SW 1271 (cell line): ENCODE results near the gene ADCY9.
"Not testable (repeated sequence)": the region's sequence is repeated elsewhere in the genome, so short reads cannot be mapped to it uniquely, and the experiment has no call there.

Experiments
- DNase-seq, 2 experiments: peaks; one replicate each; lab custom pipeline; 2025; lab: John Stamatoyannopoulos, UW

Gene ADCY9

DNA sequence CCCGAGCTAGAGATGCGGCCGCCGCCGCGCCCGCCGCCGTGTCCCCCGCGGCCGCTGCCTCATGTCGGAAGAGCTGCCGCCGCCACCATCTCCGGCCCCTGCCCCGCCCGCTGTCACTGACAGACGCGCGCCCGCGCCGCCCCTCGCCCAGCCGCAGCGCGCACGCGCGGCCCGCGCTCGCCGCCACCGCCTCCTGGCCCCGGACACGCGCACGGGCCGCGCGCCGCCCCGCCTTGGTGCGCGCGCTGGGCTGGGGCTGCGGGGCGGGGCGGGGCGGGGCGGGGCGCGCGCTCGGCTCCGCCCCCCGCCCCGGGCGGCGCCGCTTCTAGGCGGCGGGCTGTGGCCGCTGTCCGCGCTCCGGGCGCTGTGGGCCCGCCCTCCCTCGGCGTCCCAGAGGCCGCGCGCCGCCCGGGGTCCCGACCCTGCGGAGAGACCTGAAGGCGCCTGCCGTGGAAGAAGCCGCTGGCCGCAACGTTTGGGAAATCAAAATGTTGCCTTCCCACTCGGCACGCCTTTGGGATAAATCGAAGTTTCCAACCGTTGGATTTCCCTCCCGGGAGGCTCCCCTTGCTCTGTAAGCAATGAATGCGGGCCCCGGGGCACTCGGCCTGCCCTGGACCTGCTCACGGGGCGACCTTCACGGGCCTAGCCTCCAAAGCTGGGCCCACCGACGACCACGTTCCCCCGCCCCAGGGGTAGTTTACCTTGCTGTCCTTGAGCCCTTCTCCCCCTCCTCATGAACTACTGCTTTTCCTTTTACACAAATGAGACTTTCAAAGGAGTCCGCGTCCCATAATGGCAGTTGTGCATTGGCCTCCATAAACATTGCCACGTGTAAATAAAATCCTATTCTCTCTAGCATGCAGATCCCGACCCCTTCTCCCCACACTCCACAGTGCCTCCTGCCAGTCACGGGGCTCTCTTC lies at the start of gene ADCY9:
Gene ADCY9, minus strand, starts transcription at position 118 of the 925 bp plus-strand sequence. CDS start 1,000 bp downstream, outside the sequence.
- DNase-seq = peak in 1 of 2 experiments; percentile 21

DNA sequence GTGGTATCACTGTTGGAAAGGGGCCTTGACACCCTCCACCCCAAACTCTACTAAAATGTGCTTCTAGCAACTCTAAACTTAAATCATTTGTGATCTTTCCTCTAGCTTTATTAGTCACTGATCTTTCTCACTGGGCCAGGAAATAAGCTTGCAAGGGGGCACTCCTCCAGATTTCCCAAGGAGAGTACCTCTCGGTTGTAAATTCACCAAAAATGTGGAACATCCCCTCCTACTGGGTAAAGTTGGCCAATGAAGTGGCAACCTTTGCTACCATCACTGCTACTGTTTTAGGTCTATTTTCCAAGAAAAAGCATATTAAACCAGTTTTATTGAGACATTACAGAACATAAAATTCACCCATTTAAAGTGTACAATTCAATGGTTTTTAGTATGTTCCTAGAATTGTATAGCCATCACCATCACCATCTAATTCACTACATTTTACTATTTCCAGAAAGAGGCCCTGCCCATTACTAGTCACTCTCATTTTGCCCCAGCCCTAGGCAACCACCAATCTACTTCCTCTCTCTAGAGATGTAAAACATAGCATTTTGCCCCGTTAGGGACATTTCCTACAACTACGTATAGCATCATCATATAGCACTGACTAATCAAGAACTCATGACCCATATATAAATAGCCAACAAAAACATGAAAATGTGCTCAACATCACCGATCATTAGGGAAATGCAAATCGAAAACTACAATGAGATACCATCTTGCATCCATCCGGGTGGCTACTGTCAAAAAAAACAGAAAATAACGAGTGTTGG lies 44.6 kb upstream of the ADCY9 start:
- no peak for DNase-seq

DNA sequence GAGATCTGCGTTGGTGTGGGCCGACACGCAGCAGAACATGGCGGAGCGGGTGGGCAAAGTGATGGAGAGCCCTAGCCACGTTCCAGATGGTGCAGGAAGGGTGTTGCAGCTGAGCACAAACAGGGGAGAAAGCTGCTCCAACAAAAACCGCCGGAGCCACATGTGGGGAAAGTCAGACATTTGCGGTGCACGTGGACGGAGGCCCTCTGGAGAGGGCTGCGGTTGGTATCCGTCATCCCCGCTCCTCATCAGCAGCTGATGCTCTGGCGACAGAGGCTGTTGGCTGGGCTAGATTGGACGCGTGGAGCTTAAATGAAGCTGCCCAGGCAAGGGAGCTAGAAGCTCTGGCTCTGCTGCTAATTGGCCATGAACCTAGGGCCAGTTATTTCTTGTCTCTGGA lies 43.5 kb upstream of the ADCY9 start:
- no peak for DNase-seq

DNA sequence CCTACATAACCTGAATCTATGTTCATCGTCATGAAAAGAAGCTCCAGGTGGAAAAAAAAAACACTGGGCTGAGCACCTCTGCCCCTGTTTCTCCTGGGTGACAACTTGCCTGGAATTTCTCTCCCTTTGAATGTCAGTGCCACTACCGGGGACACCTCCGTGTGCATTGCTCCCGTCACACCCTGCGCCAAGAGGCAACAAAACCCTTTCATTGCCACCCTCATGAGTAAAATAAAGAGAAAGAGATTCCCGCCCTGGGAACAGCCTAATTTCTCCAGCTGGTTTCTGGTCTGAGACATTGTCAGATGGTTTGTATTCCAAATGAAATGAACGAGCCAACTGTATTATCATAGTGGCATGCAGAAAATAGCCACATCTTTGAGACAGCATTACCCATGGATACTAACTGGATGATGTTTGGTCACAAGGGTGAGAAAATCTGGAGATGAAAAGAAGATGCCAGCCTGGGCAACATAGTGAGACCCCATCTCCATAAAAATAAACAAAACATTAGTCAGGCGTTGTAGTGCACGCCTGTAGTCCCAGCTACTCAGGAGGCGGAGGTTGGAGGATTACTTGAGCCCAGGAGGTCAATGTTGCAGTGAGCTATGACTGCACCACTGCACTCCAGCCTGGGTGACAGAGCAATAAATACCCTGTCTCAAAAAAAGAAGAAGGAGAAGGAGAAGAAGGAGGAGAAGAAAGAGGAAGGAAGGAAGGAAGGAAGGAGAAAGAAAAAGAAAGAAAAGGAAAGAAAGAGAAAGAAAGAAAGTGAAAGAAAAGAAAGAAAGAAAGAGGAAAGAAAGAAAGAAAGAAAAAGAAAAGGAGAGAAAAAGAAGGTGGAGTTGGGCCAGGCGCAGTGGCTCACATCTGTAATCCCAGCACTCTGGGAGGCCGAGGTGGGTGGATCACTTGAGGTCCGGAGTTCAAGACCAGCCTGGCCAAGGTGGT lies 42.2 kb upstream of the ADCY9 start:
- DNase-seq = no peak

DNA sequence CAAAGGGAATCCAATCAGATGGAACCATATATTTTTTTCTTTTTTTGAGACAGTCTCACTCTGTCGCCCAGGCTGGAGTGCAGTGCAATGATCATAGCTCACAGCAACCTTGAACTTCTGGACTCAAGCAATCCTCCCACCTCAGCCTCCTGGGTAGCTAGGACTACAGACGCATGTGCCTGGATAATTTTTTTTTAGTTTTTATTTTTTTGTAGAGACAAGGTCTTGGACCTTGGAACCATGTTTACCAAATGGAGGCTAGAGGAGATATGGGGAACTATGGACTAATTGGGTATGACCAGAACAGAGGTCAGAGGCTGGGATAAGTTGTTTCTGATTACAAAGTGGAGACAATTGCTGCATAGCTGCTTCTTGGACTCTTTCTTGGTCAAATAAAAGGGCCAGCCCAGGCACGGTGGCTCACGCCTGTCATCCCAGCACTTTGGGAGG lies 41.2 kb upstream of the ADCY9 start:
- no peak for DNase-seq

DNA sequence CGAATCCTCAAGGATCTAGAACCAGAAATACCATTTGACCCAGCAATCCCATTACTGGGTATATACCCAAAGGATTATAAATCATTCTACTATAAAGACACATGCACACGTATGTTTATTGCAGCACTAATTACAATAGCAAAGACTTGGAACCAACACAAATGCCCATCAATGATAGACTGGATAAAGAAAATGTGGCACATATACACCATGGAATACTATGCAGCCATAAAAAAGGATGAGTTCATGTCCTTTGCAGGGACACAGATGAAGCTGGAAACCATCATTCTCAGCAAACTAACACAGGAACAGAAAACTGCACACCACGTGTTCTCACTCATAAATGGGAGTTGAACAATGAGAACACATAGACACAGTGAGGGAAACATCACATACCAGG lies 40.3 kb upstream of the ADCY9 start:
- DNase-seq = not testable (repeated sequence)

DNA sequence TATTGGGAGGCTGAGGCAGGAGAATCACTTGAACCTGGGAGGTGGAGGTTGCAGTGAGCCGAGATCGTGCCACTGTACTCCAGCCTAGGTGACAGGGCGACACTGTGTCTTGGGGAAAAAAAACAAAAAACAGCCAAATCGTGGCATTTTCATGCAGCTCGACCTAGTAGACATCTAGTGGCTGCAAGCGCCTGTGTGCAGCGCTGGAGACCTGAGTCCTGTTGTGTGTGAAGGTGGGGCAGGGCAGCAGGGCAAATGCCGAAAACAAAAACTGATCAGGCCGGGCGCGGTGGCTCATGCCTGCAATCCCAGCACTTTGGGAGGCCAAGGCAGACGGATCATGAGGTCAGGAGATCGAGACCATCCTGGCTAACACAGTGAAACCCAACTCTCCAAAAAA lies 37.1 kb upstream of the ADCY9 start:
- not testable (repeated sequence) for DNase-seq

DNA sequence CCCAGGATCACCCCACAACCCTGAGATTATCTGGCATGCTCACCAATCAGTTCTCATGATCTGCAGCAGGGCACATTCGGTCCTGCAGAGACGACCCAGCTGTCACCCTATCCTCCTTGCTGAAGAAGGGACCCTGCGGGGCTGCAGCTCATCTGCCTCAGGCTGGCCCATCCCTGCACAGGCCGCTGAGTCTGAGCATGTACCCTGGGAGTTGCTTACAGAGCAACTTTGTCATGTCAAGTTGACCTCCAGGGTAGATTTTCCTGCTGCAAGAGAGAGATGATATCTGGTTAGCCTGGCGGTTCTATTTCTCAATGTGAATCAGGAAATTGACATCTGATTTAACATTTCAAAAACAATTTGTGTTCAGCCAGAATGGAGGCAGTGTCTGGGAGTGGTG lies 36.0 kb upstream of the ADCY9 start:
- no peak for DNase-seq

DNA sequence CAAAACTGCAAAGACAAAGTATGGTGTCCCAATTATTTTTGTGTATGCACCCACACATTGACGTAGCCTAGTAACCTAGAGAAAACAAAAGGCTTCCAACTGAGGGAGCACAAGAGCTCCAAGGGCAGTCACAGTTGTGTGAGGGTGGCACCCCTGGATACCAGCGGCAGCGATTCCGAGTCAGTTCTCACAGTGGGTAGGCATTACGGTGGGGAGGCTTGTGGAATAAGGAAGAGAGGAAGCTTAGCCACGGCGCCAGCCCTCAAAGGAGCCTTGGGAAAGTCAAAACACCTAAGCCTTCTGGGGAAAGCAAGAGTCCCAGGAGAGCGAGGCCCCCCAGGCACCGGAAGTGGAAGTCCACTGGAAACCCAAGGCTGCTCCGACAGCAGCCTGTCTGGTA lies 31.0 kb upstream of the ADCY9 start:
- no peak for DNase-seq

DNA sequence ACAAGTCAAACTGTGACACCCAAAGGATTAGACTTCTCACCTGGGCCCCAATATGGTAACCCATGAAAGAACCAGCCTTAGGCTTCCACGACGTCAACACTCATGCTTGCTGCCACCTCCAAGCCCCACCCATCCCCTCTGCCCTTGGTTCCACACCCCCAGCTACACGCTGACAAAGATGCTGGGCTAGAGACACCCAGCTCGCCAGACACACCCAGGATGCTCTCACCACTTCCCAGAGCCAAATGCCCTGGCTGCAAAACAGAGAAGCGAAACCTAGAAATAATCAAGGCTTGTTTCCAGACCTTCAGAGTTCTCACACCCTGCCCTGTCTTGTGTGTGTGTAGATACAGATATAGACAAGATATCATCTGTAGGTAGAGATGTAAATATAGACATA lies 26.0 kb upstream of the ADCY9 start:
- DNase-seq = no peak

DNA sequence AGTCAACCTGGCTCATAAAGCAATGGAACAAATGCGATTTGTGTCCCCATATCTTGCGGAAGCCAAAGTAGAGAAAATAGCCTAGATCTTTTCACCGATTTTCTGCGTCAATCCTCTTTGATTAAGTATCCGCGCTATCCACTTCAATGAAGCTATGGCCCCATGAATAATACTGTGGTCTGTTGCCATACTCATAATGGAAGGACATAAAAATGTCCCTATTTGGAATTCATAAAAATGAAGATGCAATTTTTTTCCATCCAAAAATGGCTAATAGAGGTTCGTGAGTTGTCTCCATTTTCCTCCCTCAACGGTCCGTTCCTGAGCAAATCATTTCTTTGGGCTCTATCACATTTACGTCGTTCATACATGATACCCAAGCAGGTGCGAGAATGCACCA lies 25.4 kb upstream of the ADCY9 start:
- DNase-seq = no peak

DNA sequence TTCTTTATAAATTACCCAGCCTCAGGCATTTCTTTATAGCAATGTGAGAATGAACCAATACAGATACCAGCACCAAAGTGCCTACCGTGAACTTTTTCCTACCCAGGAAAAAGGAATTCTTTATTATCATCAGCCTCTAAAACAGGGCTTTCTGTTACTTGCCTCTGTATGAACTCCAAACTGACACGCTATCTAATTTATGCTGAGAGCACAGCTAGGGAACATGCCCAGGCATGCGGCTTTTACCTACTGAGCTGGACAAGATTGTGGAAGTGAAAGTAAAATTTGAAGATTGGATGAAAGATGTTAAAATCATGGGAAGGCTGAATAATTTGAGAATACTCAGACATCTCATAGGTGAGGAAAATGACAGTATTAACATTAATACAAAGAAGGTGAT lies 24.4 kb upstream of the ADCY9 start:
- no peak for DNase-seq

DNA sequence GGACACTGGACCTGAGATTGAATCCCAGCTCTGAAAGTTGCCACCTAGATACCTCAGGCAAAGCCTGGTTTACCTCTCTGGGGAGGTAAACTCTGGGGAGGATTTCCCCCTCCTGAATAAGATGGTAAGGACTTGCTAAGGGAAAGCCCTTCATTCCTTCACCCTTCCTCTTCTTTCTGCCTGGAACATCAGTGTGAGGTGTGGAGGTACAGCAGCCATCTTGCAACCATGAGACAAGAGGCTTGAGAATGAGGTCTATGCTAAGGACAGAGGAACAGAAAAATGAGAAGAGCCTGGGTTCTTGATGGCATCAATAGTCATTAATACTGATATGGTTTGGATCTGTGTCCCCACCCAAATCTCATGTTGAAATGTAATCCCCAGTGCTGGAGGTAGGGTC lies 23.7 kb upstream of the ADCY9 start:
- no peak for DNase-seq

DNA sequence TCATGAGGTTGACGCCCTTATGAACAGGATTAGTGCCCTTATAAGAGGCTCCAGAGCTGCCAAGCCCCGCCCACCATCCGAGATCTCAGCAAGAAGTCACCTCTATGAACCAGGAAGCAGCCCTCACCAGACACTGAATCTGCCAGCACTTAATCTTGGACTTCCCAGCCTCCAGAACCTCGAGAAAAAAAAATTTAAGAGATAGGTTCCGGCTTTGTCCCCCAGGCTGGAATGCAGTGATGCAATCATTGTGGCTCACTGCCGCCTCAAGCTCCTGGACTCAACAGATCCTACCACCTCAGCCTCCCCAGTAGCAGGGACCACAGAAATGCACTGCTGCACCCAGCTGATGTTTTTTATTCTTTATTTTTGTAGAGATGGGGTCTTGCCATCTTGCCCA lies 22.5 kb upstream of the ADCY9 start:
- DNase-seq = no peak

DNA sequence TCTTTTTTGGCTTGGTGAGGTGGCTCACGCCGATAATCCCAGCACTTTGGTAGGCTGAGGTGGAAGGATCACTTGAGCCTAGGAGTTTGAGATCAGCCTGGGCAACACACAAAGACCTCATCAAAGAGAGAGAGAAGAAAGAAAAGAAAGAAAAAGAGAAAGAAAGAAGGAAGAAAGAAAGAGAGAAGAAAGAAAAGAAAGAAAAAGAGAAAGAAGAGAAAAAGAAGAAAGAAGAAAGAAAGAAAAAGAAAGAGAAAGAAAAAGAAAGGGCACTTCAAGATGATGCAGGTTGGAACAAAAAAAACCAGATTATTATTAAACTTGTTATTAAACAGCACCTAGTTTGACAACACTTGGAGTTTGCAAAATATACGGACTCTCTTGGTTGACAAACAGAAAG lies 21.2 kb upstream of the ADCY9 start:
- DNase-seq = no peak

DNA sequence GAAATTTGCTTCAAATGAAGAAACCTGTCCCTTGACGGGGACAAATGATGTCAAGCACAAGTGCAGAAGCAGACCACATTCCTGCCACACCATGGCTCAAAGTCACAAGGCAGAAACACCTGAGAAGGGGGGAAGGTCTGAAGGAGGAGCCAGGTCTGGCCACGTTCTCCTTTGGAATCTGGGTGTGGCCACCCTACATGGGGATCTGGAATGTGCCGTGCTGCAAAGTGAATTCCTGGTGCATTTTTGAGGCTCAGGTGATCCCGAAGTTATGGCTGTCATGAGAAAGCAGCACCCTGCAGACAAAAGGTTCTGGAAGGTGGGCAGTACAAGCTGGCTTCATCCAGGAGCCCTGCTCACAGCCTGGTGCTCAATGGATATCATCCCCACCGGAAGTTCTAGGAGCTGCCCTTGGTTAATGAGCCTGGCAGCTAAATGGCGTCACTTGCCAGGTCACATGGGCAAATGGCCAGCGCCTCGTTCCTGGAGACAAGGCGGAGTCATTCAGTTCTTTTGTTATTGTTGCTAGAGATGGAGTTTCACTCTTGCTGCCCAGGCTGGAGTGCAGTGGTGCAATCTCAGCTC lies 20.1 kb upstream of the ADCY9 start:
- no peak for DNase-seq

DNA sequence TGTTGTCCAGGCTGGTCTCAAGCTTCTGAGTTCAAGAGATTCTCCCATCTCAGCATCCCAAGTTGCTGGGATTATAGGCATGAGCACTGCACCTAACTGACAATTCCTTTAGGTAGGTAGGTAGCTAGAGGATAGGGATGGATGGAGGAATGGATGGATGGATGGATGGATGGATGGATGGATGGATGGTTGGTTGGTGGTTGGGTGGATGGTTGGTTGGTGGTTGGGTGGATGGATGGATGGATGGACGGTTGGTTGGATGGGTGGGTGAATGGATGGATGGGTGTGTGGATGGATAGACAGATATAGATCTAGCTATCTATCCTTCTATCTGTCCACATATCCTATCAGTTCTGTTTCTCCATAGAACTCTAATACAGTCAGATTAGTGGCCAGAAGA lies 19.3 kb upstream of the ADCY9 start:
- DNase-seq = no peak

DNA sequence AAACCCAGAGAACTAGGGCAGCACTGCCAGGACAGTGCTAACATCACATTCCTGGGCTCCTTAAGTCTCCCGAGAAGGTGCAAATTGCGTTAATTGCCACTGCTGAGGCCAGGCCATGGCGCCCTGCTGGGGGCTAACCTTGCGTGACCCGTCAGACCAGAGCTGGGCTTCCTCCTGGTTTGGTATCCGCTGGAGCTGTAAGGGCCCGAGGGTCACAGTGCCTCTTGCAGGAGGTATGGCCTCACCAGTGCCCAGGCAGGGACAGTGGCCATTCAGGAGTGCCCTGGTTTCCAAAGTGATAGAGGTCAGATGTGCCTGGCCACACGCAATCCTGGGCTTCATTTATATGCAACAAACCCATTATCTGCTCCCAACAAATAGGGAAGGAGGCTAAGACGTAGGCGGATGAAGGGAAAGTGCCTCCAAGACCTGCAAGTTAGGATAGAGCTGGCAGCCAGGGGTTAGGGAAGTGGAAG lies 17.7 kb upstream of the ADCY9 start:
- no peak for DNase-seq

DNA sequence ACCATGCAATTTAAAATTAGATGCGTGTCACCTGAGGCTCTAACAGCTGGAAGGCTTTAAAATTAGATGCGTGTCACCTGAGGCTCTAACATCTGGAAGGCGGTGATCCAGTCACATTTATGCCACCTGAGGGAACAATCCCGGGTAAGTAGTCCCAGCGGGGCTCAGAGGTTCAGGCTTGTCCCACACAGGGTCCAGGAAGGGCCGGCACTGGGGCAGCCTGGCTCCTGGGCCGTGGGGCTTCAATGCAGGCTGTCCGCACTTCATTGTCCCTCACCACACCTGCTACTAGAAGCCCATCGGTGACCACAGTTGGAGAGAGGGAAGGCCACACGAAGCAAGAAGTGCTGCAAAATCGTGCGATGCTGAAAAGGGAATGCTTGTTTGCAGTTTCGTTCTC lies 15.4 kb upstream of the ADCY9 start:
- DNase-seq = no peak

DNA sequence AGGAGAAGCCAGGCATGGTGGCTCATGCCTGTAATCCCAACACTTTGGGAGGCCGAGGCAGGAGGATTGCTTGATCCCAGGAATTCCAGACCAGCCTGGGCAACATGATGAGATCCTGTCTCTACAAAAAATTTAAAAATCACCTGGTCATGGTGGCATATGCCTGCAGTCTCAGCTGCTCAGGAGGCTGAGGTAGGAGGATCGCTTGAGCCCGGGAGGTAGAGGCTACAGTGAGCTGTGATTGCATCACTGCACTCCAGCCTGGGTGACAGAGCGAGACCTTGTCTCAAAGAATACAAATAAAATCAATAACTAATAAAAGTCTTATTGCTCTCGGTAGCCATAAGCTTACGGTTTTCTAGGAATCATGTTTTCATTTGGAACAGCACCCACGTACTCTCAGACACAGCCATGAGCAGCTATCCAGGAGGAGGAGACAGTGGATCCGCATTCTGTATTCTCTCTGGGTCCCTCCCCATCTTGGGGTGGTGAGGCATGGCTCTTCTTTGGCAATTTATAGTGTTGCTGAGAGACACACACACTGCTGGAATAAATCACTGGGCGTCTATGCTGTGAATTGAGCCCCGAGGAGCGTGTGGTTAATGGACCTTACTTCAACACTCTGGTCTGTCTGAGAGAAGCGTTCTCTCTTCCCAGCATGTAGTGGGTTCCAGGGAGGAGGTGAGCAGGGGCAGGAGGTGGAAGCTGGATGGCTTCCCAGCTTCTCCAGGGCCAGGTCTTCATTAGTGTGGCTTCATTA lies 8.5 kb upstream of the ADCY9 start:
- DNase-seq = no peak
